Fibroblast of skin of left biceps (primary cell): ENCODE data around the gene METTL24.

Source experiments
- DNase-seq, 2 experiments: peaks; one replicate each; pipeline ENCODE4 v3.0.0-alpha.2; 2013; ENCODE audit warnings: low read depth in 2 of 2

Gene METTL24

GRCh38 chr6:110357664-110358552 lies at the start of gene METTL24:
TSS of gene METTL24 (minus strand) at chr6:110358349. CDS start at chr6:110358272, 77 bp downstream.
- no peak for DNase-seq

GRCh38 chr6:110404607-110405006 lies 46.5 kb upstream of the METTL24 start:
- no peak for DNase-seq

- no peak for DNase-seq
Measured at GRCh38 chr6:110401585-110402176, 43.5 kb upstream of the METTL24 start.

- DNase-seq, result no peak
Measured at GRCh38 chr6:110400208-110400607, 42.1 kb upstream of the METTL24 start.

GRCh38 chr6:110399219-110400071 lies 41.3 kb upstream of the METTL24 start:
- DNase-seq, result no peak

- no peak for DNase-seq
Measured at GRCh38 chr6:110398778-110399177, 40.6 kb upstream of the METTL24 start.

- DNase-seq, result no peak
Measured at GRCh38 chr6:110395221-110395620, 37.1 kb upstream of the METTL24 start.

- no peak for DNase-seq
Measured at GRCh38 chr6:110394409-110394808, 36.3 kb upstream of the METTL24 start.

- no peak for DNase-seq
Measured at GRCh38 chr6:110392727-110393126, 34.6 kb upstream of the METTL24 start.

GRCh38 chr6:110390404-110390803 lies 32.3 kb upstream of the METTL24 start:
- no peak for DNase-seq

GRCh38 chr6:110389689-110390382 lies 31.7 kb upstream of the METTL24 start:
- no peak for DNase-seq

GRCh38 chr6:110387986-110388385 lies 29.8 kb upstream of the METTL24 start:
- no peak for DNase-seq

- DNase-seq, result no peak
Measured at GRCh38 chr6:110385458-110385863, 27.3 kb upstream of the METTL24 start.

GRCh38 chr6:110378552-110378951 lies 20.4 kb upstream of the METTL24 start:
- DNase-seq, result no peak

- DNase-seq, result no peak
Measured at GRCh38 chr6:110369066-110369465, 10.9 kb upstream of the METTL24 start.

- no peak for DNase-seq
Measured at GRCh38 chr6:110368284-110368683, 10.1 kb upstream of the METTL24 start.

- no peak for DNase-seq
Measured at GRCh38 chr6:110367825-110368224, 9.7 kb upstream of the METTL24 start.

GRCh38 chr6:110366975-110367374 lies 8.8 kb upstream of the METTL24 start:
- no peak for DNase-seq

- DNase-seq, result no peak
Measured at GRCh38 chr6:110366256-110366655, 8.1 kb upstream of the METTL24 start.

GRCh38 chr6:110364364-110365105 lies 6.4 kb upstream of the METTL24 start:
- DNase-seq, result no peak

GRCh38 chr6:110363748-110364147 lies 5.6 kb upstream of the METTL24 start:
- DNase-seq, result no peak
